HUES48 (cell line): ENCODE measurements around the gene IFI27.

ENCODE experiments used
- H3K27ac ChIP-seq: one replicate; pipeline ENCODE4 v1.7.0; 2013; ENCODE audit warnings: low read depth, low read length, inconsistent platforms
- H3K27me3 ChIP-seq: 2 replicates; pipeline ENCODE4 v1.6.1; 2013; ENCODE audit warnings: mild to moderate bottlenecking, low read length; ENCODE audit not compliant: control insufficient read depth, insufficient read depth
- H3K36me3 ChIP-seq: 2 replicates; pipeline ENCODE4 v1.6.1; 2013; ENCODE audit warnings: low read length; ENCODE audit not compliant: control insufficient read depth, insufficient read depth
- H3K4me1 ChIP-seq: 2 replicates; pipeline ENCODE4 v1.6.1; 2013; ENCODE audit warnings: mild to moderate bottlenecking, low read length; ENCODE audit not compliant: control insufficient read depth, insufficient read depth
- H3K4me3 ChIP-seq: 2 replicates; pipeline ENCODE4 v1.5.1; 2013; ENCODE audit warnings: mild to moderate bottlenecking, low read depth, low read length
- H3K9ac ChIP-seq: 2 replicates; pipeline ENCODE4 v1.6.1; 2013; ENCODE audit warnings: mild to moderate bottlenecking, low read depth, low read length, moderate library complexity
- H3K9me3 ChIP-seq: 2 replicates; pipeline ENCODE4 v1.6.1; 2013; ENCODE audit warnings: low read length; ENCODE audit not compliant: control insufficient read depth, insufficient read depth

Gene IFI27

GRCh38 chr14:94103554-94104150 lies 6.9 kb upstream of the IFI27 start:
- Histone ChIP-seq H3K36me3 (peaks cover 3% of the 10 kb centered on the region; the same call in 1 of the 2 replicates), H3K27ac (no peak overlapping the region), H3K4me1 (no peaks in the 10 kb centered on the region), H3K4me3 (no peak overlapping the region), H3K9ac (no peak overlapping the region), H3K27me3 (no peaks in the 10 kb centered on the region), H3K9me3 (no peaks in the 10 kb centered on the region)

- Histone ChIP-seq H3K9ac (no peak overlapping the region), H3K27ac (no peak overlapping the region)
These were observed 5.8 kb upstream of the IFI27 start for GRCh38 chr14:94104731-94105130.

GRCh38 chr14:94109915-94110250 lies 653 bp upstream of the IFI27 start:
- H3K36me3 ChIP-seq = no peaks in the 10 kb centered on the region
- H3K27me3 ChIP-seq = no peaks in the 10 kb centered on the region
- no peak overlapping the region for H3K9ac ChIP-seq
- H3K9me3 ChIP-seq = no peaks in the 10 kb centered on the region
- no peak overlapping the region for H3K4me3 ChIP-seq
- H3K27ac ChIP-seq = no peak overlapping the region
- no peaks in the 10 kb centered on the region for H3K4me1 ChIP-seq

More at GRCh38 chr14:94104731-94105130, 5.8 kb upstream of the IFI27 start:
- no peaks in the 10 kb centered on the region for H3K9me3 ChIP-seq
- H3K4me1 ChIP-seq = no peaks in the 10 kb centered on the region
- H3K27me3 ChIP-seq = no peaks in the 10 kb centered on the region
- no peaks in the 10 kb centered on the region for H3K36me3 ChIP-seq
- H3K4me3 ChIP-seq = no peak overlapping the region

GRCh38 chr14:94111276-94112095 lies 950 bp downstream of the IFI27 start:
- H3K4me1 ChIP-seq = no peaks in the 10 kb centered on the region
- no peaks in the 10 kb centered on the region for H3K36me3 ChIP-seq
- no peaks in the 10 kb centered on the region for H3K9me3 ChIP-seq
- H3K27ac ChIP-seq = no peak overlapping the region
- no peaks in the 10 kb centered on the region for H3K27me3 ChIP-seq
- no peak overlapping the region for H3K9ac ChIP-seq
- H3K4me3 ChIP-seq = no peak overlapping the region

DNA sequence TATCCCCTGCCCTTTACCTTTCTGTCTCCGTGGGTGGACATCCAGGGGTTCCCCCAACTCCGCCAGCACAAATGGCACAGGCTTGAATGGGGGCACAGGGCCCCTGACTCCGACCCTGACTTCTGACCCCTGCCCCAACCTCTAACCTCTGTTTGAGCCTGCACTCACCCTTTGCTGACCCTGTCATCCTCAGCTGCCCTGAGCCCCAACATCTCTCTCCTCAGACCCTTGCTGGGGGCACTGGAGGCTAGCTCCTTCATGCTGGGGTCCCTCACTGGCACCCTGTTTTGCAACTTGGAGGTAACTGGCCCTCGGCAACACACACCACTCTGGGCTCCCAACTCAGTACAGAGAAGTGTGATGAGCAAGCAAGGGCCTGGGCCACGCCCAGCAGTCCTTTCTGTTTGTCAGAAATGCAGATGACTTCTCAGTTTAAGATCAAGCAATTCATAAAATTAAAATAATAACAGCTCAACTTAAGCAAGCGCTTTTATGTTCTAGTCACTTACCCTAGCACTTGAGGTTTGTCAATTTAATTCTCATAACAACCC lies 2.1 kb downstream of the IFI27 start:
- Histone ChIP-seq H3K36me3 (no peaks in the 10 kb centered on the region), H3K9me3 (no peaks in the 10 kb centered on the region), H3K27ac (no peak overlapping the region), H3K27me3 (no peaks in the 10 kb centered on the region), H3K9ac (no peak overlapping the region), H3K4me1 (no peaks in the 10 kb centered on the region), H3K4me3 (no peak overlapping the region)

- no peaks in the 10 kb centered on the region for H3K9me3 ChIP-seq
- H3K27ac ChIP-seq = no peak overlapping the region
- no peak overlapping the region for H3K4me3 ChIP-seq
- no peak overlapping the region for H3K9ac ChIP-seq
- no peaks in the 10 kb centered on the region for H3K36me3 ChIP-seq
- H3K27me3 ChIP-seq = no peaks in the 10 kb centered on the region
- no peaks in the 10 kb centered on the region for H3K4me1 ChIP-seq
These were observed 2.5 kb downstream of the IFI27 start for GRCh38 chr14:94113073-94113472.

GRCh38 chr14:94113490-94113889 lies 3.0 kb downstream of the IFI27 start:
- no peak overlapping the region for H3K27ac ChIP-seq
- H3K9me3 ChIP-seq = no peaks in the 10 kb centered on the region
- no peak overlapping the region for H3K4me3 ChIP-seq
- H3K36me3 ChIP-seq = no peaks in the 10 kb centered on the region
- H3K4me1 ChIP-seq = no peaks in the 10 kb centered on the region
- H3K27me3 ChIP-seq = no peaks in the 10 kb centered on the region
- H3K9ac ChIP-seq = no peak overlapping the region

- Histone ChIP-seq H3K4me1 (no peaks in the 10 kb centered on the region), H3K4me3 (no peak overlapping the region), H3K9ac (no peak overlapping the region), H3K36me3 (no peaks in the 10 kb centered on the region), H3K27me3 (no peaks in the 10 kb centered on the region), H3K9me3 (no peaks in the 10 kb centered on the region), H3K27ac (no peak overlapping the region)
These were observed 3.5 kb downstream of the IFI27 start for GRCh38 chr14:94113908-94114588.

DNA sequence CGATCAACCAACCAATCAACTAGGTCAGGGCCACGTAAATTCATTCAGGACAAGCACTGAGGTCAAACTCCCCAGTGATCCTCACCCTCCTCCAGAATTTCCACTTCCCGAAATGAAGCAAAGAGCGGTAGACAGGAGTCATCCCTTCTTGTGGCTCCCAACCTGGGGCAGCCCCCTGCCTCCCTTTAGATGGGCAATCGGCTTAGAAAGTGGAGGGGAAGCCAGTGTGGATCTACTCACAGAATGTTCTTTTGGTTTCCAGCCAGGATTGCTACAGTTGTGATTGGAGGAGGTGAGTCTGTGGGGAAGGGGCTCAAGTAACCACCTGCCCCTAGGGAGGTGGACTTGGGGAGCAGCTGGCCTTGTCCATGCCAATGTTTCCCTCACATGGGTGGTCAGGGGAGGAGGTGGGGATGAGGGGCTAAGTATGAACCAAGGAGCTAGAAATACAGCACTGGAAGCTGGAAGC lies 4.1 kb downstream of the IFI27 start:
- no peak overlapping the region for H3K9ac ChIP-seq

GRCh38 chr14:94115058-94115591 lies 4.6 kb downstream of the IFI27 start:
- H3K27me3 ChIP-seq = no peaks in the 10 kb centered on the region

More for the DNA sequence above, 4.1 kb downstream of the IFI27 start:
- Histone ChIP-seq H3K27ac (no peak overlapping the region), H3K9me3 (no peaks in the 10 kb centered on the region), H3K4me1 (no peaks in the 10 kb centered on the region), H3K36me3 (no peaks in the 10 kb centered on the region), H3K4me3 (no peak overlapping the region), H3K27me3 (no peaks in the 10 kb centered on the region)

More at GRCh38 chr14:94115058-94115591, 4.6 kb downstream of the IFI27 start:
- Histone ChIP-seq H3K9me3 (no peaks in the 10 kb centered on the region), H3K36me3 (no peaks in the 10 kb centered on the region), H3K4me3 (no peak overlapping the region), H3K4me1 (no peaks in the 10 kb centered on the region), H3K27ac (no peak overlapping the region), H3K9ac (no peak overlapping the region)
